ENCODE data around the gene CLASP2. TPM values are rescaled to one million over a fixed set of nuclear protein-coding genes. Genes with fewer than 3 reads are reported as not detected.
"Not testable (repeated sequence)": the region's sequence is repeated elsewhere in the genome, so short reads cannot be mapped to it uniquely, and the experiment has no call there.

The CLASP2 gene
- total RNA-seq, 1 donor from 2014 or later: 59.5 TPM

- no peak for DNase-seq (ENCODE audit: low read depth, low spot score)
Observed at GRCh38 chr3:33547101-33547500, 171.0 kb downstream of the CLASP2 start.

- DNase-seq (ENCODE audit: low read depth, low spot score): no peak
Observed at GRCh38 chr3:33544126-33544525, 173.9 kb downstream of the CLASP2 start.

- DNase-seq (ENCODE audit: low read depth, low spot score): peak; percentile 52
Observed at GRCh38 chr3:33543601-33544000, 174.5 kb downstream of the CLASP2 start.

- no peak for DNase-seq (ENCODE audit: low read depth, low spot score)
Observed at GRCh38 chr3:33541918-33542317, 176.1 kb downstream of the CLASP2 start.

GRCh38 chr3:33538678-33539339 is 179.2 kb downstream of the CLASP2 start:
- DNase-seq (ENCODE audit: low read depth, low spot score): no peak

GRCh38 chr3:33537133-33537532 is 180.9 kb downstream of the CLASP2 start:
- no peak for DNase-seq (ENCODE audit: low read depth, low spot score)

- no peak for DNase-seq (ENCODE audit: low read depth, low spot score)
Observed at GRCh38 chr3:33526787-33527186, 191.3 kb downstream of the CLASP2 start.

- no peak for DNase-seq (ENCODE audit: low read depth, low spot score)
Observed at GRCh38 chr3:33525232-33525631, 192.8 kb downstream of the CLASP2 start.

- DNase-seq (ENCODE audit: low read depth, low spot score): no peak
Observed at GRCh38 chr3:33523093-33523667, 194.9 kb downstream of the CLASP2 start.

- DNase-seq (ENCODE audit: low read depth, low spot score): no peak
Observed at GRCh38 chr3:33521736-33522135, 196.3 kb downstream of the CLASP2 start.

GRCh38 chr3:33513262-33513863 is 204.7 kb downstream of the CLASP2 start:
- no peak for DNase-seq (ENCODE audit: low read depth, low spot score)

GRCh38 chr3:33505027-33505426 is 213.0 kb downstream of the CLASP2 start:
- no peak for DNase-seq (ENCODE audit: low read depth, low spot score)

- no peak for DNase-seq (ENCODE audit: low read depth, low spot score)
Observed at GRCh38 chr3:33496449-33496848, 221.6 kb downstream of the CLASP2 start.

- no peak for DNase-seq (ENCODE audit: low read depth, low spot score)
Observed at GRCh38 chr3:33491721-33492120, 226.3 kb downstream of the CLASP2 start.

- DNase-seq (ENCODE audit: low read depth, low spot score): no peak
Observed at GRCh38 chr3:33490641-33491241, 227.3 kb downstream of the CLASP2 start.

- no peak for DNase-seq (ENCODE audit: low read depth, low spot score)
Observed at GRCh38 chr3:33488683-33489082, 229.4 kb downstream of the CLASP2 start.

GRCh38 chr3:33488246-33488645 is 229.8 kb downstream of the CLASP2 start:
- DNase-seq (ENCODE audit: low read depth, low spot score): no peak

GRCh38 chr3:33482111-33482521 is 235.9 kb downstream of the CLASP2 start:
- DNase-seq (ENCODE audit: low read depth, low spot score): no peak

- DNase-seq (ENCODE audit: low read depth, low spot score): no peak
Observed at GRCh38 chr3:33474896-33475295, 243.2 kb downstream of the CLASP2 start.

GRCh38 chr3:33473813-33474212 is 244.2 kb downstream of the CLASP2 start:
- DNase-seq (ENCODE audit: low read depth, low spot score): no peak

GRCh38 chr3:33467786-33468185 is 250.3 kb downstream of the CLASP2 start:
- no peak for DNase-seq (ENCODE audit: low read depth, low spot score)

- no peak for DNase-seq (ENCODE audit: low read depth, low spot score)
Observed at GRCh38 chr3:33461097-33461496, 257.0 kb downstream of the CLASP2 start.

- not testable (repeated sequence) for DNase-seq (ENCODE audit: low read depth, low spot score)
Observed at GRCh38 chr3:33459577-33459976, 258.5 kb downstream of the CLASP2 start.

Data from pulmonary artery endothelial cell (primary cell).